Measurements from ENCODE around the gene SHISA2. TPM values are rescaled to one million over a fixed set of nuclear protein-coding genes. Genes with fewer than 3 reads are reported as not detected.

The SHISA2 gene
- total RNA-seq, 1 donor from 2014 or later = 159 TPM

- TF ChIP-seq, protein P1, sequence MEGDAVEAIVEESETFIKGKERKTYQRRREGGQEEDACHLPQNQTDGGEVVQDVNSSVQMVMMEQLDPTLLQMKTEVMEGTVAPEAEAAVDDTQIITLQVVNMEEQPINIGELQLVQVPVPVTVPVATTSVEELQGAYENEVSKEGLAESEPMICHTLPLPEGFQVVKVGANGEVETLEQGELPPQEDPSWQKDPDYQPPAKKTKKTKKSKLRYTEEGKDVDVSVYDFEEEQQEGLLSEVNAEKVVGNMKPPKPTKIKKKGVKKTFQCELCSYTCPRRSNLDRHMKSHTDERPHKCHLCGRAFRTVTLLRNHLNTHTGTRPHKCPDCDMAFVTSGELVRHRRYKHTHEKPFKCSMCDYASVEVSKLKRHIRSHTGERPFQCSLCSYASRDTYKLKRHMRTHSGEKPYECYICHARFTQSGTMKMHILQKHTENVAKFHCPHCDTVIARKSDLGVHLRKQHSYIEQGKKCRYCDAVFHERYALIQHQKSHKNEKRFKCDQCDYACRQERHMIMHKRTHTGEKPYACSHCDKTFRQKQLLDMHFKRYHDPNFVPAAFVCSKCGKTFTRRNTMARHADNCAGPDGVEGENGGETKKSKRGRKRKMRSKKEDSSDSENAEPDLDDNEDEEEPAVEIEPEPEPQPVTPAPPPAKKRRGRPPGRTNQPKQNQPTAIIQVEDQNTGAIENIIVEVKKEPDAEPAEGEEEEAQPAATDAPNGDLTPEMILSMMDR (conservative IDR thresholded peaks at IDR 0.05; ENCODE audit: low read depth, low read length) = no peak
- no peak for DNase-seq (ENCODE audit: low read depth)
- no peak overlapping the region for H3K4me3 ChIP-seq (ENCODE audit: low read depth, low read length)
Measured at GRCh38 chr13:26017932-26018665, 33.7 kb downstream of the SHISA2 start.

DNA sequence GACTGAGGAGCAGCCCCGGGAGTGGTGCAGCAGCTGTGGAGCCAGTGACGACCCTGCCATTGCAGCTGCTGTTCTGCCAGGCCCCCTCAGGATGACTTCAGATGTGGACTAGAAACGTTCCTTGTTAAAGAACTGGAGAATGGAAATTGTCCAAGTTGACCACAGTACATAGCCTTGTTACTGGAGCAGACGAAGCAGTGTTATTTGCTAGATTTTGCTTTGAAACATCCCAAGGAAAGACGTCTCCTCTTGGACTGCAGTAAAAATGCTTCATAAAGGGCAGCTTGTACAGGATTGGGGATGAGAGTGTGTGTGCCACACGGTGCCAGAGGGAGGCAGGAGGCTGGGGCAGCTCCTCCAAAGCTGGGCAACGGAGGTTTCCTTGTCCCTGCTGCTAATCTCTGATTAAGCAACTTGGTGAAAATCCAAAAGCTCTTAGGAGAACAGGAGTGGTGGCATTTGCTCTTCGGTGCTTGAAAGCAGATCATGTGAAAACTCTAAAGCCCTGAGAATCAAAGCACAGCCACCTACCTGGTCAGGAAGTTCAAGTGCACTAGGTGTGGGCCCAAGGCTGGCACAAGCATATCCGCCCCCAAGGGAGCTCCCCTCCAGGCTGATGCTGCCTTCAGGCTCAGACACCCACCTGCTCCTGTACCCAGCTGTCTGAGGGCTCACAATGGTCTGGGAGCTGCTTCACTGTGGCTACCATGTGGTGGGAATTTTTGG is 34.5 kb downstream of the SHISA2 start:
- DNase-seq (ENCODE audit: low read depth) = no peak
- TF ChIP-seq, protein P1 (conservative IDR thresholded peaks at IDR 0.05; ENCODE audit: low read depth, low read length) = no peak
- no peak overlapping the region for H3K4me3 ChIP-seq (ENCODE audit: low read depth, low read length)

DNA sequence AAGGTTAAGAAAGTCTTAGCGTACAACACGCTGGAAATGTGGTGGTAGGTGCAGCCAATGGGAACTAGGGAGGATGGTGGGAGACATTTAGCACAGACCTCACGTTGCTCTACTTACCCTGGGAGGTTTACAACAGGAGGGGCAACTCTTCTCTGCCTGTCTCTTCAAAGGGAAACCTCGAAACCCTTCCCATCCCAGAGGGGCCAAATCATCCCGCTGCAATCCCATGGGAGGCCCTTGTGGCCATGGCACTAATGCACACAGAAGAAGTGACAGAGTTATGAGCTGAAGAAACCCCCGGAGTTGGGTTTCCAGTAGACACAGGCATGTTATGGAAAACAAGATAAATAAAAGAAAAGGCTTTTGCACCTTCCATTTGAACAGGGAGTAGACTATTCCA is 35.6 kb downstream of the SHISA2 start:
- no peak for DNase-seq (ENCODE audit: low read depth)
- no peak overlapping the region for H3K4me3 ChIP-seq (ENCODE audit: low read depth, low read length)
- TF ChIP-seq, protein P1 (conservative IDR thresholded peaks at IDR 0.05; ENCODE audit: low read depth, low read length) = no peak

DNA sequence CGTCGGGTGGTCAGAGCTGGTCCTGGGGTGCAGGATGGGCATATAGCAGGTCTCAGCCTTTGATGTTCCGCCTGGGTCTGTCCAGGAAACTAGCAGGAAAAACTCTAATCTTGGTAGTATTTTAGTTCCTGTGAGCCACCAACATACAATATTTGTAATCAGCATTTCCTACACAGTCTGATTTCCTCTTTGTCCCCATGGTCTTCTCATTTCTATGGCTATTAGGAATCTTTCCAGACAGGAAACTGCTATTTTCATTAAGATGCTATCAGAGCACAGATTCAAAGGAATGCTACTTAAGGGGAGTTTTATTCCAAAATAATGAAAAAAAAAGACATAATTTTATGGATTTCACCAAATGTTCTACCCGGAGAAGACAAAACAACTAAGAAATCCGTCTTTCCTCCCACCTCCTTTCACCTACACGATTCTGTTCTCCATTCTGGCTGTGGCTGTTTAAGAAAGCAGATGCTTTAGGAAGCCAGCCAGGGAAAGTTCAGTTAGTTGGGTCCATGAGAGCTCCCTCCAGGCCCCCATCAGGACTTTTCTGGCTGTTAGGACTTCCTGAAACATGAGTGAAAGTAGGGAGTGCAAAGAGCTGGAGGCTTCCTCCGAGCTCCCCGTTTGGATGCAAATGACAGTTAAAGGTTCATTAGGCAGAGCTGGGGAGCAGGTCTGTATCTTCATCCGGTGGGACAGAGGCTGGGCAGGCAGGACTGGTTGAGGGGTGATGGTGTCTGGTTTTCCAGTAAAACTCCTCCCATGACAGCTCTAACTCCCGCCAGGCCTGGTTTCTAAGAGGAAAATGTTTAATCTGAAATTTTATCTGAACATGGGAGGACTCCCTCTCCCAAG is 36.3 kb downstream of the SHISA2 start:
- no peak overlapping the region for H3K4me3 ChIP-seq (ENCODE audit: low read depth, low read length)
- no peak for DNase-seq (ENCODE audit: low read depth)
- TF ChIP-seq, protein P1 (conservative IDR thresholded peaks at IDR 0.05; ENCODE audit: low read depth, low read length) = no peak

GRCh38 chr13:26012995-26013394 is 38.8 kb downstream of the SHISA2 start:
- peak overlapping the region; percentile 58 for H3K4me3 ChIP-seq (ENCODE audit: low read depth, low read length)
- TF ChIP-seq, protein P1 (conservative IDR thresholded peaks at IDR 0.05; ENCODE audit: low read depth, low read length) = no peak
- DNase-seq (ENCODE audit: low read depth) = no peak

DNA sequence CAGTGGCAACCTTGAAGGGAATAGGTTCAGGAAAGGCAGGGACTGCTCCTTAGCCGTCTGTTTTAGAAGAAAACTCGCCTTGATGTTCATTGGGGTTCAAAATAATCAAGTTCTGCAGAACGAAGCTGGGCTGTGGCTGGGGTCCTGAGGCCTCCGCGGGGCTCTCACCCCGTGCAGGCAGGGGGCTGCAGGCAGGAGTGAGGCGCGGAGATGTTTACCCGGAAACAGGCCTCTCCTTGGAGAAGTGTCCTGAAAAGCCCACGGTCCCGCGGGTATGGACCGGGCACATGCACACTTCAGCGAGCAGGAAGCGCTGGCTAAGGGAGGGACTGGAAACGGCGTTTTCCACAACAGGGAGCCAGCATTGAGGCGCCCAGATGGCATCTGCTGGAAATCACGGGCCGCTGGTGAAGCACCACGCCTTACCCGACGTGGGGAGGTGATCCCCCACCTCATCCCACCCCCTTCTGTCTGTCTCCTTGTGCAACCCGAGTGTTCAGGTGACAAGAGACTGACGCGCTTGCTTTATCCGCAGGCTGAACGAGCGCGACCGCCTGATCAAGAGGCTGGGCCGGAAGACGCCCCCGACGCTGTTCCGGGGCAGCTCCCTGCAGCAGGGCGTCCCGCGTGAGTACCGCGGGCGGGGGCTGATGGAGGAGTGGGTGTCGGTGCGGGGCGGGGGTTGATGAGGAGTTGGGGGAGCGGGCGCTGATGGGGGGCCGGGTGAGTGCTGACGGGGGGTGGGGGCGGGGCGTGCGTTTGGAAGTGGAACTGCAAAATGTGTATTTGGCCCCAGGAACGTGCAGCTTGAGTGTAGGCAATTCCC is 39.6 kb downstream of the SHISA2 start:
- DNase-seq (ENCODE audit: low read depth) = no peak
- TF ChIP-seq, protein P1 (conservative IDR thresholded peaks at IDR 0.05; ENCODE audit: low read depth, low read length) = no peak
- H3K4me3 ChIP-seq (ENCODE audit: low read depth, low read length) = peak overlapping the region; percentile 58

Data from epithelial cell of proximal tubule (primary cell).